Epithelial cell of esophagus (primary cell): ENCODE results near the gene TPSAB1.

Experiments used
- DNase-seq: peaks from one replicate; pipeline ENCODE4 v3.0.0; 2010; ENCODE audit warnings: low read depth
- H3K4me3 ChIP-seq: 2 replicates; pipeline ENCODE4 v1.5.1; 2011; ENCODE audit warnings: mild to moderate bottlenecking, low read length, control low read depth
- TF ChIP-seq, protein P1 (sequence below): IDR thresholded peaks from 2 replicates; pipeline ENCODE4 v1.5.1; 2011; ENCODE audit warnings: low read depth, mild to moderate bottlenecking, low read length, control low read depth, inconsistent platforms; ENCODE audit not compliant: insufficient read depth; ENCODE audit errors: missing control alignments

TPSAB1 gene

DNA sequence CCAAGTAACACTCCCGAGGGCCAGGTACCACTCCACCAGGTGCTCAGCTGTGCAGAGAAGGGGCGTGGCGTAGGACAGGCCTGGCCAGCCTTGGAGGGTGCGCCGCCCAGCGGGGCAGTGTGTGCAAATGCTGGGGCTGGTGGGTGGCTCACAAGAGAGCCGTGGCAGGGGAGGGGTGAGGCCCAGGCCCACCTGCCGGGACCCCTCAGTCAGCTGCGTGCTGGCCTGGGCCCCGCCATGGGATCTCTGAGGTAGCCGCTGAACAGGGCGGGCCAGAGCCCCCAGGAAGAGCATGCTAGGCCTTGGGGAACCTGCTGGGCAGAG is 24.2 kb upstream of the TPSAB1 start:
- no peak overlapping the region for H3K4me3 ChIP-seq
- TF ChIP-seq, protein P1, sequence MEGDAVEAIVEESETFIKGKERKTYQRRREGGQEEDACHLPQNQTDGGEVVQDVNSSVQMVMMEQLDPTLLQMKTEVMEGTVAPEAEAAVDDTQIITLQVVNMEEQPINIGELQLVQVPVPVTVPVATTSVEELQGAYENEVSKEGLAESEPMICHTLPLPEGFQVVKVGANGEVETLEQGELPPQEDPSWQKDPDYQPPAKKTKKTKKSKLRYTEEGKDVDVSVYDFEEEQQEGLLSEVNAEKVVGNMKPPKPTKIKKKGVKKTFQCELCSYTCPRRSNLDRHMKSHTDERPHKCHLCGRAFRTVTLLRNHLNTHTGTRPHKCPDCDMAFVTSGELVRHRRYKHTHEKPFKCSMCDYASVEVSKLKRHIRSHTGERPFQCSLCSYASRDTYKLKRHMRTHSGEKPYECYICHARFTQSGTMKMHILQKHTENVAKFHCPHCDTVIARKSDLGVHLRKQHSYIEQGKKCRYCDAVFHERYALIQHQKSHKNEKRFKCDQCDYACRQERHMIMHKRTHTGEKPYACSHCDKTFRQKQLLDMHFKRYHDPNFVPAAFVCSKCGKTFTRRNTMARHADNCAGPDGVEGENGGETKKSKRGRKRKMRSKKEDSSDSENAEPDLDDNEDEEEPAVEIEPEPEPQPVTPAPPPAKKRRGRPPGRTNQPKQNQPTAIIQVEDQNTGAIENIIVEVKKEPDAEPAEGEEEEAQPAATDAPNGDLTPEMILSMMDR: no peak
- no peak for DNase-seq

DNA sequence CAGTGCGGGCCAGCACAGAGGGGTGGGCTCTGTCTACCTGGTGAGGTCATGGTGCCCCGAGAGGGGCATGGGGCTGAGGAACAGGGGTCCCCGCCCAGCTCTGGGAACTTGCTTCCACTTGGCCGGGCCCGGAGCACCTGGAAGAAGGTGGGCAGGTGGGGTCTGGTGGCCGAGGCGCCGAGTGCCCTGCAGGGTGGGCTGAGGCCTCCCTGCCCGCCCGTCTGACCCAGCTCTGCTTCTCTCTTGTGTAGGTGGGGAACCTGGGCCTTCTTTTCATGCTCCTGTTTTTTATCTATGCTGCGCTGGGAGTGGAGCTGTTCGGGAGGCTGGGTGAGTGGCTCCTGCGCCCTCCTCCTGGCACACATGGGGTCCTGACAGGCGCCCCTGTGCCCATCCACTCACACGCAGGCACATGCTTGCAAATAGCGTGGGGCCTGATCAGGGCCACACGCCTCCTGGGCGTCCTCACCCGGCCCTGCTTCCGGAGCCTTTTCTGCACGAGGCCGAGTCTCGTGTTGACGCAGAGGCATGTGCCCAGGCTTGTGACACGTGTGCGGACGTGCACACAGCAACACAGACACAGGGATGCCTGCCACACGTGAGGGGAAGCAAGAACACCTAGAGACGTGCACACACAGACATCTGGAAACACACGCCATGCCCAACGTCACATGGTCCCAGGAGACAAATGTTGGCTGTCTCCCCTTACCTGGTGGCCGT is 23.7 kb upstream of the TPSAB1 start:
- DNase-seq: no peak
- H3K4me3 ChIP-seq: no peak overlapping the region
- TF ChIP-seq, protein P1: no peak

DNA sequence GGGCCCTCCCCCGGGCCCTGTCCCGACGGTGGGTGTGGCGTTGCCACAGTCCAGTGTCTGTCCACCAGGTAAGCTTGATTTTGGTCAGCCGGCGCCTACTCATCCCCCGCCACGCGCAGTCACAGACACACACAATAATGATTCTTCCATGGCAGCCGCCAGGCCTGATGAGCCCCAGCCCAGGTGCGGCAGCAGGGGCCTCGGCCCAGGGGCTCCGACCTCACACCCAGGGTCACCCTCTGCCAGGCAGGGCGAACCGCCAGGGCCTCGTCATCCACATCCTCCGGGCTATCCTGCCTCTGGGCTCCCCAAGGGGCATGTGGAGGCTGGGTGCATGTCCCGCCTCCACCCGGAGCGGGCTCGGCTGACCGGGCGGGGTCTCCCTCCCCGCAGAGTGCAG is 23.0 kb upstream of the TPSAB1 start:
- DNase-seq: no peak
- no peak overlapping the region for H3K4me3 ChIP-seq
- TF ChIP-seq, protein P1: no peak

DNA sequence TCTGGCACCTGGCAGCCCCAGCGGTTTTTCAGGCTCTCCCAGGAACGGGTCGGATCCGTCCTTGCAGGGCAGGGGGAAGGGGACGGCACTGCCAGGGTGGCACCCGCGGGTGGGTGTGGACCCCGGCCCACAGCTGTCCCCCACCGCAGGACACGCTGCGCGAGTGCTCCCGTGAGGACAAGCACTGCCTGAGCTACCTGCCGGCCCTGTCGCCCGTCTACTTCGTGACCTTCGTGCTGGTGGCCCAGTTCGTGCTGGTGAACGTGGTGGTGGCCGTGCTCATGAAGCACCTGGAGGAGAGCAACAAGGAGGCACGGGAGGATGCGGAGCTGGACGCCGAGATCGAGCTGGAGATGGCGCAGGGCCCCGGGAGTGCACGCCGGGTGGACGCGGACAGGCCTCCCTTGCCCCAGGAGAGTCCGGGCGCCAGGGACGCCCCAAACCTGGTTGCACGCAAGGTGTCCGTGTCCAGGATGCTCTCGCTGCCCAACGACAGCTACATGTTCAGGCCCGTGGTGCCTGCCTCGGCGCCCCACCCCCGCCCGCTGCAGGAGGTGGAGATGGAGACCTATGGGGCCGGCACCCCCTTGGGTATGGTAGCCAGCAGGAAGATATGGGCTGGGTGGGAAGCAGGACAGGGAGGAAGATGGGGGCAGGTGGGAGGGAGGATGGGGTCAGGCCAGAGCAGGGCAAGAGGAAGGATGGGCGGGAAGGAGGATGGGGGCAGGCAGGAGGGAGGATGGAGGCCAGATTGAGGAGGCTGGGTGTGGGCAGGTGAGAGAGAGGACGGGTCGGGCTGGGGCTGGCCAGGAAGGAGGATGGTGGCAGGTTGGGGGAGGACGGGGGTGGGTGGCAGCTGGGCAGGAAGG is 22.2 kb upstream of the TPSAB1 start:
- TF ChIP-seq, protein P1: no peak
- DNase-seq: no peak
- no peak overlapping the region for H3K4me3 ChIP-seq

DNA sequence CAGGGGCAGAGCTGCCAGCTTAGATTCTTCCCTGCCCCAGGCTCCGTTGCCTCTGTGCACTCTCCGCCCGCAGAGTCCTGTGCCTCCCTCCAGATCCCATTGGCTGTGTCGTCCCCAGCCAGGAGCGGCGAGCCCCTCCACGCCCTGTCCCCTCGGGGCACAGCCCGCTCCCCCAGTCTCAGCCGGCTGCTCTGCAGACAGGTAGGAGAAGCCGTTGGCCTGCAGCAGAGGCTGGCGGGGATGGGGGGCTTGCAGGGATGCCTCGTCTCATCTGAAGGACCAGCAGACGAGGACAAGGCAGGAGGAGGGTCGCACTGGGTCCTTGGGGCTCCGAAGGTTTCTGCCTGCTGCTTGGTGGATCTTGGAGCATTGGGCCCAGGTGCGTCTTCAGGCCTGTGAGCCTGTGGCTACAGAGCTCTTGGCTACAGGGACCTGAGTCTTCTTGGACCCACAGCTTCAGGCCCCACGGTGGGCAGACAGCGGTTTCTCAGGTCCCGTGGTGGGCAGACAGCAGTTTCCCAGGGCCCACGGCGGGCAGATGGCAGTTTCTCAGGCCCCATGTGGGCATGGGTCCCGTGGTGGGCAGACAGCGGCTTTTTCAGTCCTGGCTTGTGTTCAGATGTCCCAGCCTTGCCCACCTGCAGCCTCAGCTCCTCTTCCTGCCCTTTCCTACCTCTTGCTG is 21.4 kb upstream of the TPSAB1 start:
- no peak for DNase-seq
- H3K4me3 ChIP-seq: no peak overlapping the region
- TF ChIP-seq, protein P1: no peak

DNA sequence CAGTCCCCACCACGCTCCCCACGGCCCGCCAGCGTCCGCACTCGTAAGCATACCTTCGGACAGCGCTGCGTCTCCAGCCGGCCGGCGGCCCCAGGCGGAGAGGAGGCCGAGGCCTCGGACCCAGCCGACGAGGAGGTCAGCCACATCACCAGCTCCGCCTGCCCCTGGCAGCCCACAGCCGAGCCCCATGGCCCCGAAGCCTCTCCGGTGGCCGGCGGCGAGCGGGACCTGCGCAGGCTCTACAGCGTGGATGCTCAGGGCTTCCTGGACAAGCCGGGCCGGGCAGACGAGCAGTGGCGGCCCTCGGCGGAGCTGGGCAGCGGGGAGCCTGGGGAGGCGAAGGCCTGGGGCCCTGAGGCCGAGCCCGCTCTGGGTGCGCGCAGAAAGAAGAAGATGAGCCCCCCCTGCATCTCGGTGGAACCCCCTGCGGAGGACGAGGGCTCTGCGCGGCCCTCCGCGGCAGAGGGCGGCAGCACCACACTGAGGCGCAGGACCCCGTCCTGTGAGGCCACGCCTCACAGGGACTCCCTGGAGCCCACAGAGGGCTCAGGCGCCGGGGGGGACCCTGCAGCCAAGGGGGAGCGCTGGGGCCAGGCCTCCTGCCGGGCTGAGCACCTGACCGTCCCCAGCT is 20.3 kb upstream of the TPSAB1 start:
- TF ChIP-seq, protein P1: no peak
- H3K4me3 ChIP-seq: no peak overlapping the region
- DNase-seq: no peak
